ENCODE data around the gene RPL13A.

DNA sequence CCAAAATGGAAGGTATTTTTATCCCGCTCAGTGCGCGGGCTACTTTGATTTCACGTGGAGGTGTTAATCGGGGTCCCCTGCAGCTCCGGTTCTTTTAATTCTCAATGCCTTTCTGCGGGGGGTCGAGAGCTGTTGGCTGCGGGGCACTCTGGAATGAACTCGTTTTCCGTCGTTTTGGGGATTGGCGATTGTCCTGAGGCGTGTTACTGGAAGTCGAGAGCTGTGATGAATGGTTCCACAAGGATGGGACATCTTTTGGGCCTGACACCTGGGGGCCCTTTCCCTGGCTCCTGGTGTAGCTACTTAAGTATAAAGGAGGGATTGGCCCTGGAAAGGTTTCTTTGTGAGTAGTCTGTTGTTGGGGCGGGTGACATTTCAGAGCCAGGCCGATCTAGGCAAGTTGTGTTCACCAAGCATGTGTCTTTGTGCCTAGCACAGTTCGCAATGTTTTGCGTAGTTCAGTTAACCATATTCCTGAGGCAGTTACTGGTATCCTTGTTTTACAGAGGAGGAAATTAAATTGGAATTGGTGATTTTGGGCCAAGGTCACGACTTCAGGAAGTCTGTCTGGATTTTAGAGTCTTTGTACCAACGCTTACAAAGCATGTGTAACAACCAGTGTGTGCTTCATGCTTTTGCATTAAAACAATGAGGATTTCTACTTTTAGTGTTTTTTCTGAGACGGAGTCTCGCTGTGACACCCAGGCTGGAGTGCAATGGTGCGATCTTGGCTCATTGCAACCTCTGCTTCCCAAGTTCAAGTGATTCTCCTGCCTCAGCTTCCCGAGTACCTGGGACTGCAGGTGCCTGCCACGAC is 846 bp downstream of the RPL13A start:
- TF ChIP-seq, protein P1, sequence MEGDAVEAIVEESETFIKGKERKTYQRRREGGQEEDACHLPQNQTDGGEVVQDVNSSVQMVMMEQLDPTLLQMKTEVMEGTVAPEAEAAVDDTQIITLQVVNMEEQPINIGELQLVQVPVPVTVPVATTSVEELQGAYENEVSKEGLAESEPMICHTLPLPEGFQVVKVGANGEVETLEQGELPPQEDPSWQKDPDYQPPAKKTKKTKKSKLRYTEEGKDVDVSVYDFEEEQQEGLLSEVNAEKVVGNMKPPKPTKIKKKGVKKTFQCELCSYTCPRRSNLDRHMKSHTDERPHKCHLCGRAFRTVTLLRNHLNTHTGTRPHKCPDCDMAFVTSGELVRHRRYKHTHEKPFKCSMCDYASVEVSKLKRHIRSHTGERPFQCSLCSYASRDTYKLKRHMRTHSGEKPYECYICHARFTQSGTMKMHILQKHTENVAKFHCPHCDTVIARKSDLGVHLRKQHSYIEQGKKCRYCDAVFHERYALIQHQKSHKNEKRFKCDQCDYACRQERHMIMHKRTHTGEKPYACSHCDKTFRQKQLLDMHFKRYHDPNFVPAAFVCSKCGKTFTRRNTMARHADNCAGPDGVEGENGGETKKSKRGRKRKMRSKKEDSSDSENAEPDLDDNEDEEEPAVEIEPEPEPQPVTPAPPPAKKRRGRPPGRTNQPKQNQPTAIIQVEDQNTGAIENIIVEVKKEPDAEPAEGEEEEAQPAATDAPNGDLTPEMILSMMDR (IDR thresholded peaks at IDR 0.05): no peak
- no peak for TF ChIP-seq EP300 (IDR thresholded peaks at IDR 0.05)
- TF ChIP-seq POLR2AphosphoS5 (IDR thresholded peaks at IDR 0.05): no peak

Measured in suprapubic skin (tissue), 4 donors.